DMS153 (cell line): ENCODE measurements around the gene GTF2F1.
"Not testable (repeated sequence)": the region's sequence is repeated elsewhere in the genome, so short reads cannot be mapped to it uniquely, and the experiment has no call there.

Experiments
- DNase-seq: peaks from one replicate; lab custom pipeline; 2025; lab: John Stamatoyannopoulos, UW

GTF2F1 gene

GRCh38 chr19:6417713-6418561 lies 25.0 kb upstream of the GTF2F1 start:
- no peak for DNase-seq

GRCh38 chr19:6416658-6417405 lies 23.9 kb upstream of the GTF2F1 start:
- DNase-seq = no peak

- no peak for DNase-seq
Observed at GRCh38 chr19:6415591-6416190, 22.7 kb upstream of the GTF2F1 start.

- no peak for DNase-seq
Observed at GRCh38 chr19:6414793-6415590, 22.0 kb upstream of the GTF2F1 start.

- no peak for DNase-seq
Observed at GRCh38 chr19:6413721-6414643, 21.0 kb upstream of the GTF2F1 start.

GRCh38 chr19:6413291-6413690 lies 20.3 kb upstream of the GTF2F1 start:
- no peak for DNase-seq

- DNase-seq = peak; percentile 2
Observed at GRCh38 chr19:6412447-6413091, 19.6 kb upstream of the GTF2F1 start.

GRCh38 chr19:6412061-6412446 lies 19.1 kb upstream of the GTF2F1 start:
- no peak for DNase-seq

- no peak for DNase-seq
Observed at GRCh38 chr19:6409346-6409745, 16.4 kb upstream of the GTF2F1 start.

- DNase-seq = no peak
Observed at GRCh38 chr19:6406401-6406800, 13.4 kb upstream of the GTF2F1 start.

- no peak for DNase-seq
Observed at GRCh38 chr19:6402837-6403608, 10.1 kb upstream of the GTF2F1 start.

GRCh38 chr19:6402058-6402457 lies 9.1 kb upstream of the GTF2F1 start:
- DNase-seq = peak; percentile 9

- not testable (repeated sequence) for DNase-seq
Observed at GRCh38 chr19:6400062-6400944, 7.3 kb upstream of the GTF2F1 start.

GRCh38 chr19:6396305-6396704 lies 3.3 kb upstream of the GTF2F1 start:
- DNase-seq = no peak

GRCh38 chr19:6394831-6395230 lies 1.9 kb upstream of the GTF2F1 start:
- DNase-seq = no peak

GRCh38 chr19:6393983-6394412 lies 1.0 kb upstream of the GTF2F1 start:
- DNase-seq = no peak

- no peak for DNase-seq
Observed at GRCh38 chr19:6392221-6393073, 517 bp downstream of the GTF2F1 start.

- DNase-seq = no peak
Observed at GRCh38 chr19:6387372-6387771, 5.6 kb downstream of the GTF2F1 start.
